Measurements from ENCODE around the gene ADAT3.
A peak's percentile ranks its signal among the peaks of the same experiment; 100 is the strongest.

Gene ADAT3

DNA sequence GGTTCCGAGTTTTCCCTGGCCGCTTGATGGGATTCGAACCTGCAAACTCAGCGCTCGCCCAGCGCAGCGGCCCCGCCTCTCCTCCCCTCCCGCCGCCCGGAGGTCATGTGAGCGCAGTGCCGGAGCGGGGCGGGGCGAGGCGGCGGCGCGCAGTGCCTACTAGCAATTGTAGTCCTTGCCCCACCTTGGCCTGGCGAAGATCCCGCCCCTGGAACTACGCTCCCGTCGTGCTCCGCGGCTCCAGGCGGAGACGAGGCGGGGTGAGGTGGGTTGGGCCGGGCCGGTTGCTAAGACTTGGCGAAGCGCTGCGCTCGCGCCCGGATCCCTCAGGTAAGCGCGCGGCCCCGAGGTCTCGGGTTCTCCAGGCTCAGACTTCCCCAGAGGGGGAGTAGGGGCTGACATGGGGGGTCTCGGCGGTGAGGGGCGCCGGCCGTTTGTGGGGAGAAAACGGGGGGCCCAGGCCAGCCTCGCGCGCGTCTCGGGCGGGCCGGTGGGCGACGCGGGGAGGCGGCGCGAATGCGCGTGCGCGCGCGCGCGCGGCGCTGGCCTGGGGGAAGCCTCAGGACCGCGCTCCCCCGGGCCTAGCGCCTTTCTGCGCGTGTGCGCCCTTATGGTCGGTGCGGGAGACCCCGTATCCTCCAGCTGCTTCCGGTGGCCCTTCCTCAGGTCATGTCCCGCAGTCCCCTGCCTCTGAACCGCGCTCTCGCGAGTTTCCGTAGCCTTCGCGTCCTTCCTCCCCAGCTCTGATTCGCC, at the start of gene ADAT3, which contains the start of gene SCAMP4:
Gene ADAT3, plus strand, starts transcription at position 290 of the 753 bp plus-strand sequence. CDS start 6,649 bp downstream, outside the sequence.
Gene SCAMP4, plus strand, starts transcription at position 290 of the 753 bp plus-strand sequence. CDS start 9,621 bp downstream, outside the sequence.
- DNase-seq (ENCODE audit: low spot score) = peak; percentile 95

- DNase-seq (ENCODE audit: low spot score) = no peak
Observed at GRCh38 chr19:1855828-1856255, 49.4 kb upstream of the ADAT3 start.

GRCh38 chr19:1856345-1856697, 48.9 kb upstream of the ADAT3 start:
- DNase-seq (ENCODE audit: low spot score) = no peak

DNA sequence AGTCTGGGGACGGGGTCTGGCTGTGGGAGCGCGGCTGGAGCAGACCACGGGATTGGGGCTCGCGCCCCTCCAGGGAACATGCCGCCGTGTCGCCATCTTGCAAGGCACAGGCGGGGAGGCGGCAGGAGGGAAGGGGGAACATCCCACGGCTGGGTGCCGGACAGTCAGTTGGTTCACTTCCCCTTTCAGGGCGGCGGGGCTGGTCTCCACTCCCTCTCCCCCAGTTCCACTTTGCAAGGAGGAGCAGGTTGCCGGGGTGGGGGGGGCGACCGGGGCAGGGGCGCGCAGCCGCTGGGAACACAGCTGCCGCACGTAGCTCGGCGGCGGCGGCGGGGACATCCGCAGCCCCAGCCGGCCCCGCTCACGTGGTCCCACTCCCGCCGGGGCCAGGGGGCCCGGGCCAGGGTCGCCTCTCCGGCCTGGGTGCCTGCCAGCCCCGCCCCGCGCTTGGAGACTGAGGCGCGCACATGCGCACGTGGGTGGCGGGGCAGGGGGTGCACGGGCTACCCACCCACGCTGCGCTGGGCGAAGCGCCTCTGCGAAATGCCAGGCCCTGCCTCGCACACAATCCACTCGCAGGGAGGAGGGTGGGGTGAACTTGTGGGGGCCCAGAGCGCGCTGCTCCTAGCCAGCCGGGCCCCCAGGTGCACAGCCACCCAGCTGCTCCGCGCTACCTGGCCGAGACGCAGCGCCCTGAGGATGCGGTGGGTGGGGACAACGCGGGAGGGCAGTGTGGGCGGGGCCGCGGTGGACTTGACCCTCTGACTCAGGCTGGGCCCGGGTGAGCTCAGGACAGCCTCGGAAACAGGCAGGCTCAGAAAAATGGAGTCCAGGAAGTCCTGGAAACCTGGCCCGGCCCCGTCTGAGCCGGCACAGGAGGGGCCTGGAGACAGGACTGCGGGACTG, 48.2 kb upstream of the ADAT3 start:
- peak; percentile 95 for DNase-seq (ENCODE audit: low spot score)

DNA sequence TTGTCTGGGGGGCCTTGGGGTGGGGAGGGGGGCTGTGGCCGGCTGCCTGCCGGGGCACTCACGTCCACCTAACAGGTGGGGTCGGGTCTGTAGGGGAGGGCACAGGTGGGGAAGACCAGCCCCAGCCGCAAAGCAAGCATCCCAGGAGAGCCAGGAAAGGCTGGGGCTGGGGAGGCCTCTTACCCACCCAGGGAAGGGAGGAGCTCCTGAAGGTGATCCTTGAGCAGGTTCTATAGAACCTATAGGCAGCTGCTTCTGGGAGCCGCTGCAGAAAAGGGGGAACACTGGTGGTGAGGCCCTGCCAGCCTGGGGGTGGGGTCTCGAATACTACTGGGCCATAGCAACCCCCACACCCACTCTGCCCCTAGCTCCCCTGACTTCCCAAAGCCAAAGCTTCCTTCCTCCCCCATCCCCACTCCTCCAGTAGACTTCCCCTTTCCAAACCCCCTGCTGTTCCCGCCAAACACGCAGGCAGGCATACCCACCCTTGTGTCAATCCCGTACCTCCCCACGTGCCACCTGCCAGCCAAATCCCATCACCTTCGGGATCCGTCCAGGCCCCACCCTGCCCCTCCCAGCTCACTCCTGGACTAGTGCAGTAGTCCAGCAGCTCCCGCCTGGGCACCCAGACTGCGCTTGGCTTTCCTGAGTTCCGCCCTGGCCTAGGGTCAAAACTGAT, 47.4 kb upstream of the ADAT3 start:
- no peak for DNase-seq (ENCODE audit: low spot score)

DNA sequence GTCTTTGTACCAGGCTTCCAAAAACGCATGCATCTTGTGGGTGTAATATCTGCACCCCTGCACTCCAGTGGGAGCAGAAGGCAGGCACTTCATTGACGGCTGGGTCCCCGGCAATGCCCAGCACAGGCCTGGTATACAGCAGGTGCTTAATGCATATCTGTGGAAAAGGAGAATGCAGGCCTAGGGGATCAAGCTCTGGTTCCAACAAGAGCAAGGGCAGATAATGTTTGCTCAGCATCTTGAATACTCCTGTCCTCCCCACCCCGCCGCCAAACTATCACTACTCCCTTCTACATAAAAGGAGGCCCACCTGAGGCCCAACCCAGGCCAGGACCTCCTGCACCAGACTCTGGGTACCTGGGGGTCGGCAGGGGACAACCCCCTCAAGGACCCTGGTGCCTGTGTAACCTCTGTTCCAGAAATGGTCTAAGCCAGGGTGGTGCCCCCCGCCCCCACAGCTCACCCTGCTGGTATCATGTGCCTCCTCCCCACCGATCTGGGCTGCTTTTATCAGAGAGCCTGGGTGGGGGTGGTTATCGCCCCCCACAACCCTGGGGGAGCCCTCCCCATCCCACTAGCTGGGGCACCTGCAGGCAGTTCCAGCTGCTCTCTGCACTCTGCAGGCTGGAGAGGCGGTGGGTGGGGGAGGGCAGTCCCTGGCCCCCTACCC, 46.7 kb upstream of the ADAT3 start:
- no peak for DNase-seq (ENCODE audit: low spot score)

GRCh38 chr19:1859331-1859781, 45.8 kb upstream of the ADAT3 start:
- no peak for DNase-seq (ENCODE audit: low spot score)

DNA sequence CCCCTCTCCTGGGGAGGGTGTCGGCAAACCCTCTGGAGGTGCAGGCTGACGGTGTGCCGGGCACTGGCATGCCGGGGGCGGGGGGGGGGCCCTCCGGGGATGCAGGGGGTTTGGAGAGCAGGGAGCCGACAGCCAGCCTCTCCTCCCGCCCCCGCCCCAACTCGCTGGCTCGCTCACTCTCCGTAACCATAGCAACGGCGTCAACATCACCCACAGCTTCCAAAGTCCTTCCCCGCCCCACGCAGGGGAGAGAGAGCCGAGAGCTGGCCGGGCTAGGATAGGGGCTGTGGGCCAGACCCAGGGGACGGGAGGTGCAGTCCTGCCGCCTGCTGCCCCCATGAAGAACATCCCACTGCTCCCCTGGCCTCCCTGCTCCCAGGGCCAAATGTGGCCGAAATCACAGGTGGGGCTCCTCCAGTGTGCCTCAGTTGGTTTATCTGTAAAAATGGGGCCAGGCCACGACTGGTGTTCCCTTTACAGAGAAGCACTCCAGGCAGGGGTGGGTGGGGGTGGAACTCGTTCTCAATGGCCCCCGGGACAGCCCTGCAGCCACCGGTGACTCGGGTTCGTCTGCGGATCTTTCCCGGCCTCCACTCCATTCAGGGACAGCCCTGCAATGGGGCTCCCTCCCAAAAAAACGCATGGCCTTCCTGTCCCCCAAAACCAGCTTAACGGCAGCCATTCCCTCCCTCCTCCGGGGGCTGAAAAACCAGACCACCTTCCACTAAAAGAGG, 45.0 kb upstream of the ADAT3 start:
- peak; percentile 97 for DNase-seq (ENCODE audit: low spot score)

GRCh38 chr19:1860821-1861598, 44.2 kb upstream of the ADAT3 start:
- DNase-seq (ENCODE audit: low spot score) = no peak

DNA sequence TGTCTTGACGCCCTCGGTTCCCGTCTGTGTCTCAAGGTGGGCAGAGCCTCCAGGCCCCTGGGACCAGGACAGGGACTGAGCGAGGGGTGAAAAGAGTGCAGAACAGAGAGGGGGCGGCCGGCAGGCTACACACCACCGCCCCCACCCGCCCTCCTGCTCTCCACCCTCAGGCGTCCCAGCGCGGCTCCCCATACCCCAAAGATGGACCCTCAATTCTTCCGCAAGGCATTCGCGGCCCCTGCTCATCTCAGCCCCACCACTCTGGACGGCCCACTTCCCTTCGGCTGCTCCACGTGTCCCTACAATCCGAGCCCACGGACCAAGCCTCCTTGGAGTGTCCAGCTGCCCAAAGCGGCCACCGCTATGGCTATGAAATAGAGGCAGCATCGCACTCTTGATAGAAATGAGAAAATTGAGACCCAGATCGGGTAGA, 43.6 kb upstream of the ADAT3 start:
- DNase-seq (ENCODE audit: low spot score) = no peak

- no peak for DNase-seq (ENCODE audit: low spot score)
Observed at GRCh38 chr19:1862068-1862423, 43.2 kb upstream of the ADAT3 start.

DNA sequence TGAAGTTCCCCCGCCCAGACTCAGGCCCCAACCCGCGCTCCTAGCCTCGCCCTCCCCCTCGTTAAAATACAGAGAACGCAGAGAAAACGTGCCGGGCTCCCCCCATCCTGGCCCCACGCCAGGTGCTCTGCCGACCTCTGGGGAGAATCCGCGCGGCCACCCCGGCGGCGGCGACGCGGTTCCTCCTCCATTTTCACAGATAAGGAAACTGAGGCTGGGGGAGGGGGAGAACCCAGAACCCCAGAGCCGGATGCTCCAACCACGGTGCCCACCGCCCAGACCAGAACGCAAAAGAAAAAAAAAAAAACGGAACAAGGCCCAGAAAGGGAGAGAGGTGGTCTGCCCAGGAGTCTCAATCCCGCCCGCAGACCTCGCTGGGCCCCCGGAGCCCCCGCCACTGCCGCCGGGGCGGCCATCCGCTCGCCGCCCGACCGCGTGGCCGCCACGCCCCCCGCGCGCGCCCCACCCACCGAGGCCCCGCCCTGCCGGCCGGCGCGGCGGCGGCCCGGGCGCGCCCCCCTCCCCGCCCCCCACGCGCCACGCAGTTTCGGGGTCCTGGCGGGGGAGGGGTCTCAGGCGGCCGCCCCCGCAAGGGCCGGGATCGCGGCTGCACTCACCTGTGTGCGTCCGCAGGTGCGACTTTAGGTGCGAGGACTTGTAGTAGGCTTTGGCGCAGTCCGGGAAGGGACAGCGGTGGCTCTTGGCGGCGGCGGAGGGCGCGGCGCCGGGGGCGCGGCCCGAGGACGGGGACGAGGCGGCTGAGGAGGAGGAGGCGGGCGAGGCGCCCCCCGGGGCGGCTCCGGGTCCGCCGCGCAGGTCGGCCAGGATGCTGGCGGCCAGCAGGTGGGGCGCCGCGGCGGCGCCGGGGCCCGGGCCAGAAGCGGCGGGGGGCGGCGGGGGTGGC, 42.5 kb upstream of the ADAT3 start:
- peak; percentile 82 for DNase-seq (ENCODE audit: low spot score)

DNA sequence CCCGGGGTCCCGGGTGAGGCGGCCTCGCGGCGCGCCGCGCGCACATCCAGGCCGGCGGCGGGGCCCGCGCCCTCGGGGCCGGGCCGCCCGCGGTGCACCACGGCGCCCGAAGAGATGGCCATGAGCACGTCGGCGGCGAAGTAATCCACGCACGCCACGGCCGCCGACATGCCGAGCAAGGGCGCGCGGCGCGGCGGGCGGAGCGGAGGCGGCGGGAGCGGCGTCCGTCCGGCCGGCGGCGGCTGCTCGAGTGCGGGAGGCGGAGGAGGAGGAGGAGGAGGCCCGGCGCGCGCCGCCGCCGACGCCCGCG, 41.9 kb upstream of the ADAT3 start, which contains the start of gene KLF16:
Gene KLF16, minus strand, starts transcription at position 252 of the 310 bp plus-strand sequence. Its CDS starts 82 bp downstream, at position 170.
- DNase-seq (ENCODE audit: low spot score) = no peak

DNA sequence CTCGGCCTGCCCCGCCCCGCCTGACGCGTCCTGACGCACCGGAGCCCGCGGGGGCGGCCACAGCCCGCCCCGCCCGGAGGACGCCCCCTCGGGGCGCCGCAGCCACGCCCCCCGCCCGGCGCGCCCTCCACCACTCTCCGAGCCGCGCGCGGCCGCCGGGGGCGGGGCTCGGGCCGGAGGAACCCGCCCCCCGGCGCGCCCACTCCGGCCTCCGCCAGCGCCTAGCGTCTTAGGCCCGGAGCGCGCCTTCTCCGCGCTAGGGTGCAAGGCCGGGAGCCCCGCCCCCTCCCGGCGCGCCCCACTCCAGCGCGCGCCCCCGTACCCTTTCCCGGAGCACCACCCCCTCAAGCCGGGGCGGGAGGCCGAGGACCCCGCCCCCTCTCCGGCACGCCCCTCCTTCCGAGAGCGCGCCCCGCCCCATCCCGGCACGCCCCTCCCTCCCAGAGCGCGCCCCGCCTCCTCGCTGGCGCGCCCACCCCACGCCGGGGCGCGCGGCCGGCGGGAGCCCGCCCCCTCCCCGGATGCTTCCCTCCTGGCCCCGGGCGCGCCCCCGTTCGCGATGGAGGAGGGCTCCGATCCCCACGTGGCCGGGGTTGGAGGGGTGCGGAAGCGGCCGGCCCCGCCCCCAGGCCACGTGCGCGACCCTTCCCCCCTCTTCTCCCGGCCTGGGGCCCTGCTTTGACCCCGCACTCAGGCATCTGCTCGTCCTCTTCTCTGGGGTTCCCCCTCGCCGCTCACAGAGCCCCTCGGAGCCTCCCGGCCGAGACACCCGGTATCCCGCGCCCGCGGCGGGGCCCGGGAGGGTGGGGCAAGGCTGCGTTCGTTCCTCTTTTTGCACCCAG, 41.3 kb upstream of the ADAT3 start:
- DNase-seq (ENCODE audit: low spot score) = peak; percentile 100

GRCh38 chr19:1864480-1865171, 40.6 kb upstream of the ADAT3 start:
- peak; percentile 96 for DNase-seq (ENCODE audit: low spot score)

- no peak for DNase-seq (ENCODE audit: low spot score)
Observed at GRCh38 chr19:1865172-1866010, 39.8 kb upstream of the ADAT3 start.

Data from HuH-7.5 (cell line).